Measurements from ENCODE around the gene KCNG3. TPM values are rescaled to one million over a fixed set of nuclear protein-coding genes. Genes with fewer than 3 reads are reported as not detected.

The KCNG3 gene, protein sequence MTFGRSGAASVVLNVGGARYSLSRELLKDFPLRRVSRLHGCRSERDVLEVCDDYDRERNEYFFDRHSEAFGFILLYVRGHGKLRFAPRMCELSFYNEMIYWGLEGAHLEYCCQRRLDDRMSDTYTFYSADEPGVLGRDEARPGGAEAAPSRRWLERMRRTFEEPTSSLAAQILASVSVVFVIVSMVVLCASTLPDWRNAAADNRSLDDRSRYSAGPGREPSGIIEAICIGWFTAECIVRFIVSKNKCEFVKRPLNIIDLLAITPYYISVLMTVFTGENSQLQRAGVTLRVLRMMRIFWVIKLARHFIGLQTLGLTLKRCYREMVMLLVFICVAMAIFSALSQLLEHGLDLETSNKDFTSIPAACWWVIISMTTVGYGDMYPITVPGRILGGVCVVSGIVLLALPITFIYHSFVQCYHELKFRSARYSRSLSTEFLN
- not detected in 2 replicates for total RNA-seq

DNA sequence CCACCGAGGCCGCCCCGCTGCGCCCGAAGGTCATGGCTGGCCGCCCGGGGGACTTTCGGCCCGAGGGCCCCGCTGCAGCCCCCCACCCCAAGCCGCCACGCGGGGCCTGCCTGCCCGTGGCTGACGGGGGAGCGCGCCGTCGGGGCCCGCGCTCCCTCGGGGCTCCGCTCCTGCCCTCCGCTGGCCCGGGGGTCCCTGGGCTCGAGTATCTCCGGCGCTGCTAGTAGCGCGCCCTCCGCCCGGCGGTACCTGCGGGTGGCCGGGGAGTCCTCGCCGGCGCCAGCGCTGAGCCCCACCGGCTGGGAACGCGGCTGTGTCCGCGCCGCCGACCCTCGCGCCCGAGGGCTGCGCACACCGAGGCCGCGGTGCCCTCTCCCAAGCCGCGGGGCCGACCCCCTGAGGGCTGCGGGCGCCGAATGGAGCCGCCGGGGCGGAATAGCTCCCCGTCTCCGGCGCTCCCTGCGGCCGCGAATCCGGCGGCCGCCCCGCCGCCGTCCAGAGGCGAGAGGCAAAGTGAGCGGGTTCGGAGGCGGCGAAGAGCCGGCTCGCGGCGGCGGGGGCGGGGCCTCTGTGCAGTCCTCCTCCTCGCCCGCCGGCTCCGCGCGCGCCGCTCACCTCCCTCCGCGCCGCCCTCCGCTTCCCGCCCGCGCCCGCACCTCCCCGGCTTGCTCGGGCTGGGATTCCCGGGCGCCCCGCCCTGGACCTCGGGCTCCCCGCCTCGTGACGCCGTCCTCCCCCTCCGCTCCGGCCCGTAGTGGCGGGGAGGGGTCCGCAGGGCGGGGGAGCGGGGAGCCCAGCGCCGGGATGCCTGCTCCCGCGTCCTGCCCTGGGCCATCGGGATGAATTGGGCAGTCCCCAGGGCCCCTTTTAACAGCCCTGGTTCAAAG lies at the start of gene KCNG3:
Gene KCNG3, minus strand, starts transcription at position 515 of the 887 bp plus-strand sequence. Its CDS starts 481 bp downstream, at position 34.

Other genes starting within 250 kb of the KCNG3 start
- gene COX7A2L, start 132.8 kb downstream of the KCNG3 start, total RNA-seq, result 174 and 250 TPM in 2 replicates
- gene MTA3, start 74.7 kb upstream of the KCNG3 start, total RNA-seq, result 16.8 and 21.6 TPM in 2 replicates

All from hair follicular keratinocyte (primary cell).